H54 (cell line): ENCODE data around the gene SIGLEC14.
"Not testable (repeated sequence)": the region's sequence is repeated elsewhere in the genome, so short reads cannot be mapped to it uniquely, and the experiment has no call there.

Experiments used
- DNase-seq: peaks from one replicate; pipeline ENCODE4 v3.0.0; 2011; ENCODE audit warnings: low spot score, mixed read lengths; ENCODE audit not compliant: insufficient read length
- FAIRE-seq: peaks from 3 replicates; lab custom pipeline; 2011; peaks lifted over from hg19 to GRCh38; lab: Jason Lieb, UNC
- POLR2A ChIP-seq: IDR thresholded peaks from 2 replicates; pipeline ENCODE4 v1.6.1; 2011; ENCODE audit warnings: low read depth, mild to moderate bottlenecking, low read length

The SIGLEC14 gene

DNA sequence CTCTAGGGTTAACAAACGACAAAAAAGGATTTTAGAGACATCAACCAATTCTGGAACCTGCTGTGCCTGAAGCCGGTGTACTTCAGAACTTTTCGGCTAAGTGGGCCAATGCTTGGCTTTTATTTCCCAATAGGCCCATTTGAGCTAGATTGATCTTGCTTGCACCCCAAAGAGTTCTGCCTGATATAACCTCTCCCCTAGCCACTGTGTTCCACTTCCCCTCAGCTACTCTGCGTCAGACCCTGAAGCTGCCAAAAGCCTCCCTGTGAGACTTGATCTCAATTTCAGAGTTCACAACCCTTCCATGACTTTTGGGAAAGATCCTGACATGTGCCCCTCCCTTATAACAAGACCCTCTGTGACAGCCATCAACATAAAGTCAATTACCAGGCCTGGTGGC is 5.6 kb upstream of the SIGLEC14 start:
- no peak for DNase-seq
- TF ChIP-seq POLR2A, result no peak
- no peak for FAIRE-seq

GRCh38 chr19:51651216-51651846 is 4.7 kb upstream of the SIGLEC14 start:
- DNase-seq (no peak), FAIRE-seq (no peak)
- TF ChIP-seq POLR2A, result no peak

DNA sequence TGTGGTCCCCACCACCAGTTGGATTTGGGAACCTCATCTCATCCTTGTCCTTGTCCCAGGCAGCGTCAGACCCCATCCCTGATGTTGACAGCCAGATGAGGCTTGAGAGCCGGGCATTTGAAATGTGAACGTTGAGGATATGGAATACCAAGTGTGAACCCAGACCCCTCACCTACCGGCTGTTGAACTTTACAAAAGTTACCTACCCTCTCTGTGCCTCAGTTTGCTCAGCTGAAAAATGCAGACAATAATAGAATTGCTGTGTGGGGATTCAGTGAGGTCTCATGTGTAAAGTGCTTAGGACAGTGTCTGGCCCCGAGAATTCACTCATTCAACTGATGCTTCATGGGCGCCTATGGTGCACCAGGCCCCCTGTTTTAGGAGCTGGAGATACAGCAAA is 693 bp upstream of the SIGLEC14 start:
- DNase-seq (no peak), FAIRE-seq (no peak)
- no peak for TF ChIP-seq POLR2A

DNA sequence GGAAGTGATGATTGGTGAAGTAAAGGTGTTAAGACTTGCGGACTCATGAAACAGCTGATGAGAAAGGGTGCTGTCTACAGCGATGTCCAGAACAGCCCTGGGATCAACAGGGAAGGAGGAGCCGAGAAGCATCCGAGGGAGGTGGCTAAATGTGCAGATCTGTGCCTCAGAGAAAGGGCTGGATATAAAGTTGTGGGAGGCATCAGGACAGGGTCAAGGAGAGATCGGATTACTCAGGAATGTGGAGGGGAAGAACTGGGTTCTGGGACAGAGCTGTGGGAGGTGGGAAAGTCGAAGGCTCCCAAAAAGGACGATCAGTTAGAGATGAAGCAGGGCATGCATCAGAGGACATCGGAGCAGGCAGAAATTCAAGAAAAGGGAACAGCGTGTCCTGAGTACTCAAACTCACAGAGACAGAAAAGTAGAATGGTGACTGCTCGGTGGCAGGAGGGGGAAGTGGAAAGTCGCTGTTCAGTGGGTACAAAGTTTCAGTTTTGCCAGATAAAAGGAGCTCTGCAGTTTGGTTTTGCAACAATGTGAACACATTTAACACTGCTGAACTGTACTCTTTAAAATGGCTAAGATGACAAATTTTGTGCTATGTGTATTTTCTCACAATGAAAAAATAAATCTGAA is 1.9 kb downstream of the SIGLEC14 start:
- DNase-seq (no peak), FAIRE-seq (no peak)
- no peak for TF ChIP-seq POLR2A

DNA sequence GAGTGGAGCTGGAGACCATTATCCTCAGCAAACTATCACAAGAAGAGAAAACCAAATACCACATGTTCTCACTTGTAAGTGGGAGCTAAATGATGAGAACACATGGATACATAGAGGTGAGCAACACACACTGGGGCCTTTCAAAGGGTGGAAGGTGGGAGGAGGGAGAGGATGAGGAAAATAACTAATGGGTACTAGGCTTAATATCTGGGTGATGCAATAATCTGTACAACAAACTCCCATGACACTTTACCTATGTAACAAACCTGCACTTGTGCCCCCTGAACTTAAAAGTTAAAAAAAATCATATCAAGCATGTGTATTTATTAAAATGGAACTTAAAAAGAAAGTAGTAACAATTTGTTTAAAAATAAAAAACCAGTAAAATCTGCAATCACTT is 5.0 kb downstream of the SIGLEC14 start:
- DNase-seq (no peak), FAIRE-seq (no peak)
- no peak for TF ChIP-seq POLR2A

DNA sequence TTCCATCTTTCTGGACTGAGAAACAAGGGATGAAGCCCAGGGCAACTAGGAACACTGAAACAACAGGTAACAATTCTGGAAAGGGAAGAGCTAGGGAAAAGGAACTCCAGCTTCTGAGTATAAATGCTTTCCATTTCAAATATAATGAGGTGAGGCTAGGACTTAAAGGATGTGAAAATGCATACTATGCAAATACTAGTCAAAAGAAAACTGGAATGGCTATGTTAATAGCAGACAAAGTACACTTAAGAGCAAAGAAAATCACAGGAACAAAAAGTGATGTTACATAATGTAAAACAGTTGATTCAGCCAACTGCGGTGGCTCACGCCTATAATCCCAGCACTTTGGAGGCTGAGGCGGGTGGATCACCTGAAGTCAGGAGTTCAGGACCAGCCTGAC is 6.2 kb downstream of the SIGLEC14 start:
- FAIRE-seq (no peak), DNase-seq (no peak)
- TF ChIP-seq POLR2A, result no peak

GRCh38 chr19:51639916-51640315 is 6.7 kb downstream of the SIGLEC14 start:
- DNase-seq (no peak), FAIRE-seq (no peak)
- no peak for TF ChIP-seq POLR2A

DNA sequence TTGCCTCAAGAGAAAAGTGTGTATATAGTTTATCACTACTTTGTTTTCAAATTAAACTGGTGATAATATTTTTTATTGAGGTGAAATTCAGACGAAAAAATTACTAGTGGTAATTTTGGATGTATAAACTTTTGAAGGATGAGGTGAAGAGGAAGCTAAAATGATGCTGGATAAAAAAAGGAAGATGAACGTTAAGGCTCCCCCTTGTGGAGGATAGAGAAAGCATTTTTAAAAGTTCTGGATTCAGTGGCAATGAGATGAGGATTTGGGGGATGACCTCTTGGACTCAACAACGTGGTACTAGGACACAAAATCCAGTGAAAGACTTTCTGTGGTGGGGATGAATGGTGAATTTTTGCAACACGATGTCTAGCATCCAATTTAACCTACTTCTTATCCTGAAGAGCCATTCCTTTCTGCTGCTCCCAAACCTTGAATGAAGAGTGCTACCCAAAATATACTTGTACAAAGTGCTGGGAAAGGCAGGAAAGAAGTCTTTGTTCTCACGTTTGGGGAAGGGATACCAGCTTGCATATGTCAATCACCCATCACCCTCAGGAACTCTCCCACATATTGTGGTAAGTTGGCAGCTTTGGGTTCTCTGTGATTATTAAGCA is 9.2 kb downstream of the SIGLEC14 start:
- DNase-seq (no peak), FAIRE-seq (no peak)

DNA sequence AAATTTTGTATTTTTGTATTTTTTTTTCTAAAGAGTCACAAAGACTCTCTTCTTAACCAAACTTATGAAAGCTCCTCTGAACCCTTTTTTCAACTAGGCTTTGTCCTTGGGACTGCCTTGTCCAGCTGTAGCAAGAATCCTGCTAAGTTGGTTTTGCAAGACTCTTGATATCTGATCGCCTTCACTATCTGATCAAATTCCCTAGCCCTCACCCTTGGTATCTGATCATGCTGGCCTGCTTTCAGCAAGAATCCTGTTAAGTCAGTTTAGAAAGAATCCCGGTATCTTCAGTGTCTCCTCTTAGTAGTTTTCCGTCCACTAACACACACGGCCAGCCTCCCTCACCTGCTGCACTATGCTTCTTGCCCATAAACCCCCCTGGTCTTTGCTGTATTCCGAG is 14.5 kb downstream of the SIGLEC14 start:
- DNase-seq (no peak), FAIRE-seq (no peak)
- TF ChIP-seq POLR2A, result no peak

More for the DNA sequence above, 9.2 kb downstream of the SIGLEC14 start:
- TF ChIP-seq POLR2A, result no peak

GRCh38 chr19:51630315-51630714 is 16.3 kb downstream of the SIGLEC14 start, which contains the start of gene SIGLEC5:
SIGLEC5 (minus strand) TSS chr19:51630401; CDS start chr19:51630335, 66 bp downstream.
- not testable (repeated sequence) for FAIRE-seq, DNase-seq

DNA sequence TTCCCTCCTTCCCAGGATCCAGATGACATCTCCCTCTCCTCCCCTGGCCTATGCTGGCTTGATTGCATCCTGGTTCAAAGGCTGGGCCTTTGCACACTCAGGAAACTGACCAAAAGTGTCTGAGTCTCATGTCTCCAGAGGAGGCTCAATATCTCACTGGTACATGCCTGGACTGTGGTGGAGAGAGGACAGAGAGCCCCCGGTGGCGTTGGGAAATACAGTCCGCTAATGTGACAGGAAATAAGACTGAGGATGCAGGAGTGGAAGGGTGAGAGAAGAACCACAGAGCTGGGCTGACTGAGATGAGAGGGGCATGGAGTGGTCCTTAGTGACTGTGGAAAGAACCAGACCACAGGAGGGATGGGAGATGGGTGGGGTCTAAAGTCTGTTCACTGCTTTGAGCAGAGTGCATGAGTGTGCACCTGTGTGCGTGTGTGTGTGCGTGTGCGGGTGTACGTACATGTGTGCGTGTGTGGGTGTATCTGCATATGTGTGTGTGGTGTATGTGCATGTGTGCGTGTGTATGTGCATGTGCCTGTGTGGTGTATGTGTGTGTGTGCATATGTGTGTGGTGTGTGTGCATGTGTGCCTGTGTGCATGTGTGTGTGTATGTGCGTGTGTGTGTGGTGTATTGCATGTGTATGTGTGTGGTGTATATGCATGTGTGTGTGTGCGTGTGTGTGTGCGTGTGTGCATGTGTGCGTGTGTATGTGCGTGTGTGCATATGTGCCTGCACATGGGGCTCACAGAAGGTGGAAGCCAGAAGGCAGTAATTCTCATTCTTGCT is 18.3 kb downstream of the SIGLEC14 start:
- DNase-seq (no peak), FAIRE-seq (no peak)

GRCh38 chr19:51627491-51628138 is 19.0 kb downstream of the SIGLEC14 start:
- DNase-seq (no peak), FAIRE-seq (no peak)
- no peak for TF ChIP-seq POLR2A

More for the DNA sequence above, 18.3 kb downstream of the SIGLEC14 start:
- no peak for TF ChIP-seq POLR2A

DNA sequence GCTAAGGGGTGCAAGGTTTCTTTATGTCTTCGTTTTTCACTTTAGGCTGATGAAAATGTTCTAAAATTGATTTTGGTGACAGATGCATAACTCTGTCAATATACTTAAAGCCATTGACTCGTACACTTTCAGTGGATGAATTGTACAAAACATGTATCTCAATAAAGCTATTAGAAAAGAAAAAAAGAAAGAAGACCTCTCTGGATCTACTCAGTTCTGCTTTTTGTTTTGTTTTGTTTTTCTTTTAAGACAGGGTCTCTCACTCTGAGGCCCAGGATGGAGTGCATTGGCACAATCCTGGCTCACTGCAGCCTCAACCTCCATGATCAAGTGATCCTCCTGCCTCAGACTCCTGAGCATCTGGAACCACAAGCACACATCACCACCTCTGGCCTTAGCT is 19.9 kb downstream of the SIGLEC14 start:
- FAIRE-seq, result no peak
- DNase-seq, result no peak
- TF ChIP-seq POLR2A, result no peak

- FAIRE-seq (no peak), DNase-seq (no peak)
- TF ChIP-seq POLR2A, result no peak
These were observed 25.4 kb downstream of the SIGLEC14 start for GRCh38 chr19:51621178-51621577.
